ENCODE measurements around the gene CEND1. TPM values are rescaled to one million over a fixed set of nuclear protein-coding genes. Genes with fewer than 3 reads are reported as not detected.
"Not testable (repeated sequence)": the region's sequence is repeated elsewhere in the genome, so short reads cannot be mapped to it uniquely, and the experiment has no call there.

CEND1 gene
- total and polyA plus RNA-seq, 7 experiments from 2014 or later = 2.3 TPM; not detected in 6

- Mint-ChIP-seq H3K36me3 (no peaks in the 10 kb centered on the region), H3K9me3 (no peaks in the 10 kb centered on the region), H3K4me3 (peak overlapping the region in 5 of 10 donors; percentile 4 to 88 (median 29)), H3K27ac (no peak overlapping the region), H3K27me3 (no peaks in the 10 kb centered on the region), H3K4me1 (peaks cover 5 to 24% (median 19%) of the 10 kb centered on the region in 7 donors)
- ATAC-seq = no peak
- DNase-seq = no peak
- H3K4me3 ChIP-seq (ENCODE audit: low read length) = no peak overlapping the region
- ChIA-PET POLR2A (interaction anchor here (1.0 to 1.3 kb wide), 2 partner anchors 61 to 239 kb away, joined by 3 read pairs; no protein-coding TSS in a partner anchor), CTCF (interaction anchor here (0.6 to 1.8 kb wide), 3 partner anchors 21 to 64 kb away, joined by 3 to 5 read pairs (median 4); partner anchors contain the start of gene RPLP2)
- intact Hi-C loops (cut with micrococcal nuclease) = loop anchor here in 1 of 2 donors (5.0 kb wide), 2 partner anchors 167 to 182 kb away; partner anchors contain the start of genes AP2A2 and CHID1
- no peaks in the 10 kb centered on the region for H3K9me3 ChIP-seq (ENCODE audit: control insufficient read depth in 2 of 3, low read length in 3 of 3)
- H3K27me3 ChIP-seq (ENCODE audit: control insufficient read depth in 2 of 2, insufficient read depth in 2 of 2, low read length in 2 of 2) = no peaks in the 10 kb centered on the region
- peaks cover 10% of the 10 kb centered on the region in 2 donors for H3K4me1 ChIP-seq (ENCODE audit: control insufficient read depth in 2 of 2, insufficient read depth in 2 of 2, low read length in 2 of 2)
- no peak overlapping the region for H3K27ac ChIP-seq (ENCODE audit: low read depth, low read length)
- H3K36me3 ChIP-seq (ENCODE audit: control insufficient read depth in 2 of 3, insufficient read depth in 3 of 3, low read length in 3 of 3) = peaks cover 0 to 5% (median 0%) of the 10 kb centered on the region in 3 experiments
Measured at GRCh38 chr11:745428-745827, 44.5 kb downstream of the CEND1 start.

GRCh38 chr11:742571-743201 lies 47.2 kb downstream of the CEND1 start:
- Mint-ChIP-seq H3K4me3 (no peak overlapping the region), H3K27me3 (peaks cover 0 to 6% (median 0%) of the 10 kb centered on the region in 5 donors), H3K36me3 (no peaks in the 10 kb centered on the region), H3K27ac (no peak overlapping the region), H3K9me3 (no peaks in the 10 kb centered on the region), H3K4me1 (peaks cover 8 to 20% (median 14%) of the 10 kb centered on the region in 7 donors)
- ATAC-seq (no peak), DNase-seq (no peak)
- CTCF ChIA-PET = no interaction called here
- H3K4me3 ChIP-seq (ENCODE audit: low read length) = no peak overlapping the region
- H3K27ac ChIP-seq (ENCODE audit: low read depth, low read length) = no peak overlapping the region
- H3K4me1 ChIP-seq (ENCODE audit: control insufficient read depth in 2 of 2, insufficient read depth in 2 of 2, low read length in 2 of 2) = peaks cover 3 to 5% of the 10 kb centered on the region in 2 donors
- intact Hi-C loops (cut with micrococcal nuclease) = no loop called here
- POLR2A ChIA-PET = no interaction called here
- peaks cover 0 to 4% (median 0%) of the 10 kb centered on the region in 3 experiments for H3K36me3 ChIP-seq (ENCODE audit: control insufficient read depth in 2 of 3, insufficient read depth in 3 of 3, low read length in 3 of 3)
- no peaks in the 10 kb centered on the region for H3K27me3 ChIP-seq (ENCODE audit: control insufficient read depth in 2 of 2, insufficient read depth in 2 of 2, low read length in 2 of 2)
- H3K9me3 ChIP-seq (ENCODE audit: control insufficient read depth in 2 of 3, low read length in 3 of 3) = no peaks in the 10 kb centered on the region

GRCh38 chr11:742156-742546 lies 47.7 kb downstream of the CEND1 start:
- Histone ChIP-seq H3K9me3 (ENCODE audit: control insufficient read depth in 2 of 3, low read length in 3 of 3) (no peaks in the 10 kb centered on the region), H3K4me3 (ENCODE audit: low read length) (no peak overlapping the region), H3K4me1 (ENCODE audit: control insufficient read depth in 2 of 2, insufficient read depth in 2 of 2, low read length in 2 of 2) (peaks cover 3 to 10% of the 10 kb centered on the region in 2 donors), H3K27me3 (ENCODE audit: control insufficient read depth in 2 of 2, insufficient read depth in 2 of 2, low read length in 2 of 2) (no peaks in the 10 kb centered on the region), H3K36me3 (ENCODE audit: control insufficient read depth in 2 of 3, insufficient read depth in 3 of 3, low read length in 3 of 3) (no peaks in the 10 kb centered on the region), H3K27ac (ENCODE audit: low read depth, low read length) (no peak overlapping the region)
- H3K4me3 Mint-ChIP-seq = no peak overlapping the region
- no peaks in the 10 kb centered on the region for H3K9me3 Mint-ChIP-seq
- ChIA-PET POLR2A (no interaction called here), CTCF (no interaction called here)
- peaks cover 13 to 25% (median 19%) of the 10 kb centered on the region in 7 donors for H3K4me1 Mint-ChIP-seq
- no peaks in the 10 kb centered on the region for H3K36me3 Mint-ChIP-seq
- ATAC-seq (no peak), DNase-seq (no peak)
- H3K27me3 Mint-ChIP-seq = peaks cover 0 to 7% (median 0%) of the 10 kb centered on the region in 5 donors
- intact Hi-C loops (cut with micrococcal nuclease) = no loop called here
- H3K27ac Mint-ChIP-seq = no peak overlapping the region

GRCh38 chr11:737899-738298 lies 52.0 kb downstream of the CEND1 start:
- Histone ChIP-seq H3K4me3 (ENCODE audit: low read length) (peak overlapping the region; percentile 38), H3K27ac (ENCODE audit: low read depth, low read length) (peak overlapping the region; percentile 53), H3K4me1 (ENCODE audit: control insufficient read depth in 2 of 2, insufficient read depth in 2 of 2, low read length in 2 of 2) (peaks cover 3 to 12% of the 10 kb centered on the region in 2 donors)
- ChIA-PET POLR2A (interaction anchor here (0.5 to 2.0 kb wide), 8 partner anchors 9 to 501 kb away, joined by 3 to 13 read pairs (median 4); partner anchors contain the start of genes DEAF1, PSMD13 and TMEM80), CTCF (interaction anchor here (0.5 to 0.6 kb wide), 2 partner anchors 20 to 179 kb away, joined by 3 read pairs; no protein-coding TSS in a partner anchor)
- H3K9me3 Mint-ChIP-seq; H3K27me3 ChIP-seq (ENCODE audit: control insufficient read depth in 2 of 2, insufficient read depth in 2 of 2, low read length in 2 of 2); intact Hi-C loops (cut with micrococcal nuclease); H3K36me3 ChIP-seq (ENCODE audit: control insufficient read depth in 2 of 3, insufficient read depth in 3 of 3, low read length in 3 of 3); H3K27me3 Mint-ChIP-seq; H3K36me3 Mint-ChIP-seq; H3K9me3 ChIP-seq (ENCODE audit: control insufficient read depth in 2 of 3, low read length in 3 of 3): not testable (repeated sequence)
- Mint-ChIP-seq H3K4me3 (peak overlapping the region; percentile 69 to 87 (median 82)), H3K4me1 (peaks cover 9 to 22% (median 18%) of the 10 kb centered on the region in 7 donors), H3K27ac (peak overlapping the region; percentile 34 to 94 (median 76))
- DNase-seq = peak in 3 of 9 donors; percentile 31 to 36 (median 35)
- peak; percentile 70 for ATAC-seq

- CTCF ChIA-PET = interaction anchor here (0.6 kb wide), 1 partner anchor 21 kb away, joined by 3 read pairs; no protein-coding TSS in a partner anchor
- Mint-ChIP-seq H3K4me3 (peak overlapping the region; percentile 69 to 87 (median 82)), H3K9me3 (no peaks in the 10 kb centered on the region), H3K27me3 (peaks cover 0 to 10% (median 0%) of the 10 kb centered on the region in 5 donors), H3K27ac (peak overlapping the region; percentile 34 to 94 (median 76)), H3K36me3 (no peaks in the 10 kb centered on the region), H3K4me1 (peaks cover 9 to 22% (median 18%) of the 10 kb centered on the region in 7 donors)
- H3K36me3 ChIP-seq (ENCODE audit: control insufficient read depth in 2 of 3, insufficient read depth in 3 of 3, low read length in 3 of 3) = no peaks in the 10 kb centered on the region
- H3K27me3 ChIP-seq (ENCODE audit: control insufficient read depth in 2 of 2, insufficient read depth in 2 of 2, low read length in 2 of 2) = no peaks in the 10 kb centered on the region
- DNase-seq (no peak), ATAC-seq (peak; percentile 38)
- POLR2A ChIA-PET = interaction anchor here (0.6 to 2.0 kb wide), 7 partner anchors 9 to 500 kb away, joined by 3 to 13 read pairs (median 4); partner anchors contain the start of genes DEAF1, PSMD13 and TMEM80
- intact Hi-C loops (cut with micrococcal nuclease) = no loop called here
- H3K27ac ChIP-seq (ENCODE audit: low read depth, low read length) = peak overlapping the region; percentile 53
- peak overlapping the region; percentile 38 for H3K4me3 ChIP-seq (ENCODE audit: low read length)
- H3K4me1 ChIP-seq (ENCODE audit: control insufficient read depth in 2 of 2, insufficient read depth in 2 of 2, low read length in 2 of 2) = peaks cover 3 to 12% of the 10 kb centered on the region in 2 donors
- H3K9me3 ChIP-seq (ENCODE audit: control insufficient read depth in 2 of 3, low read length in 3 of 3) = no peaks in the 10 kb centered on the region
Measured at GRCh38 chr11:737366-737765, 52.5 kb downstream of the CEND1 start.
